Kidney (tissue), 22 donors: ENCODE results near the gene CCDC88B. TPM values are rescaled to one million over a fixed set of nuclear protein-coding genes. Genes with fewer than 3 reads are reported as not detected.

ENCODE experiments used
- DNase-seq, 5 donors: peaks; one replicate each; pipeline ENCODE4 v3.0.0-alpha.2; 2013 to 2020
- FAIRE-seq: peaks from 2 replicates; lab custom pipeline; 2012; peaks lifted over from hg19 to GRCh38; lab: Jason Lieb, UNC
- H3K27ac ChIP-seq, 2 donors: one replicate each; pipeline ENCODE4 v1.7.0; 2013; ENCODE audit warnings: low read depth in 2 of 2, low read length in 2 of 2, inconsistent platforms in 1 of 2
- H3K27me3 ChIP-seq: one replicate; pipeline ENCODE4 v1.7.1; 2013; ENCODE audit warnings: low read length, inconsistent platforms; ENCODE audit not compliant: control insufficient read depth, insufficient read depth
- H3K36me3 ChIP-seq, 3 donors: one replicate each; pipeline versions ENCODE4 v1.7.0 to v1.7.1; 2013; ENCODE audit warnings: low read length in 3 of 3, control low read depth in 1 of 3, inconsistent platforms in 1 of 3; ENCODE audit not compliant: insufficient read depth in 3 of 3, control insufficient read depth in 2 of 3
- H3K4me1 ChIP-seq, 3 donors: one replicate each; pipeline versions ENCODE4 v1.7.0 to v1.7.1; 2013; ENCODE audit warnings: low read length in 3 of 3, inconsistent platforms in 1 of 3, low read depth in 1 of 3; ENCODE audit not compliant: control insufficient read depth in 2 of 3, insufficient read depth in 2 of 3
- H3K4me3 ChIP-seq, 3 donors: one replicate each; pipeline versions ENCODE4 v1.7.0 to v1.8.1; 2013; ENCODE audit warnings: low read length in 3 of 3, control low read depth in 1 of 3, inconsistent platforms in 1 of 3
- H3K9ac ChIP-seq, 3 donors: one replicate each; pipeline versions ENCODE4 v1.7.0 to v1.7.1; 2013; ENCODE audit warnings: low read length in 3 of 3, control low read depth in 1 of 3, inconsistent platforms in 1 of 3
- H3K9me3 ChIP-seq, 3 donors: one replicate each; pipeline versions ENCODE4 v1.7.0 to v1.7.1; 2013; ENCODE audit warnings: low read length in 3 of 3, control low read depth in 1 of 3, inconsistent platforms in 1 of 3; ENCODE audit not compliant: control insufficient read depth in 2 of 3, insufficient read depth in 1 of 3
- intact Hi-C: fragments of 100-400 bp; cut with DNase I; formaldehyde crosslinking; loops from one replicate; pipeline ENCODE4 v1.11.1; 2022
- long read RNA-seq, 10 donors: library from polyadenylated mRNA in 1 of 10; unstranded in 1 of 10; transcript quantifications; one replicate each; pipeline ENCODE4 v2.0.0 and lab custom pipeline, GENCODE V29; 2021 to 2026
- polyA plus RNA-seq: library from polyadenylated mRNA; stranded (reverse); fragments of 350-450 nt; fragmentation: Illumina TruSeq; extraction: RNeasy Lipid Tissue Mini Kit (QIAGEN cat#74804); gene quantifications from one replicate; pipeline ENCODE4 v1.2.3, GENCODE V29; 2014; ENCODE audit warnings: low read depth, low replicate concordance; ENCODE audit not compliant: insufficient read depth
- total RNA-seq: library from RNA; stranded (reverse); fragmentation: NEBNext Ultra II Directional; extraction: Animal tissue kit (Norgen Biotek cat#: 25700); gene quantifications from one replicate; pipeline ENCODE4 v1.2.1, GENCODE V29; 2021
- TF ChIP-seq, protein P1 (sequence below): IDR thresholded peaks from 3 replicates; pipeline ENCODE4 v1.5.1; 2012; ENCODE audit warnings: mild to moderate bottlenecking, moderate library complexity, borderline replicate concordance; ENCODE audit not compliant: insufficient read depth; ENCODE audit errors: extremely low read depth
- donor health status: control.
- donor health status: control.
- donor health status: control.
- donor health status: control.
- donor health status: control.
- donor health status: DM: yes; HTN: yes; CAD: no.
- donor health status: Normal renal cell carcinoma (clear cell type).

CCDC88B gene, protein sequence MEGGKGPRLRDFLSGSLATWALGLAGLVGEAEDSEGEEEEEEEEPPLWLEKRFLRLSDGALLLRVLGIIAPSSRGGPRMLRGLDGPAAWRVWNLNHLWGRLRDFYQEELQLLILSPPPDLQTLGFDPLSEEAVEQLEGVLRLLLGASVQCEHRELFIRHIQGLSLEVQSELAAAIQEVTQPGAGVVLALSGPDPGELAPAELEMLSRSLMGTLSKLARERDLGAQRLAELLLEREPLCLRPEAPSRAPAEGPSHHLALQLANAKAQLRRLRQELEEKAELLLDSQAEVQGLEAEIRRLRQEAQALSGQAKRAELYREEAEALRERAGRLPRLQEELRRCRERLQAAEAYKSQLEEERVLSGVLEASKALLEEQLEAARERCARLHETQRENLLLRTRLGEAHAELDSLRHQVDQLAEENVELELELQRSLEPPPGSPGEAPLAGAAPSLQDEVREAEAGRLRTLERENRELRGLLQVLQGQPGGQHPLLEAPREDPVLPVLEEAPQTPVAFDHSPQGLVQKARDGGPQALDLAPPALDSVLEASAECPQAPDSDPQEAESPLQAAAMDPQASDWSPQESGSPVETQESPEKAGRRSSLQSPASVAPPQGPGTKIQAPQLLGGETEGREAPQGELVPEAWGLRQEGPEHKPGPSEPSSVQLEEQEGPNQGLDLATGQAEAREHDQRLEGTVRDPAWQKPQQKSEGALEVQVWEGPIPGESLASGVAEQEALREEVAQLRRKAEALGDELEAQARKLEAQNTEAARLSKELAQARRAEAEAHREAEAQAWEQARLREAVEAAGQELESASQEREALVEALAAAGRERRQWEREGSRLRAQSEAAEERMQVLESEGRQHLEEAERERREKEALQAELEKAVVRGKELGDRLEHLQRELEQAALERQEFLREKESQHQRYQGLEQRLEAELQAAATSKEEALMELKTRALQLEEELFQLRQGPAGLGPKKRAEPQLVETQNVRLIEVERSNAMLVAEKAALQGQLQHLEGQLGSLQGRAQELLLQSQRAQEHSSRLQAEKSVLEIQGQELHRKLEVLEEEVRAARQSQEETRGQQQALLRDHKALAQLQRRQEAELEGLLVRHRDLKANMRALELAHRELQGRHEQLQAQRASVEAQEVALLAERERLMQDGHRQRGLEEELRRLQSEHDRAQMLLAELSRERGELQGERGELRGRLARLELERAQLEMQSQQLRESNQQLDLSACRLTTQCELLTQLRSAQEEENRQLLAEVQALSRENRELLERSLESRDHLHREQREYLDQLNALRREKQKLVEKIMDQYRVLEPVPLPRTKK (N-terminal part only)
- total RNA-seq (13.3 TPM), polyA plus RNA-seq (10.0 TPM)
- long read RNA-seq, donor 1, partial matches to known transcripts, result 0 of 1 reads
- long read RNA-seq, donor 1, other reads (novel, unspliced or antisense), result 0 of 1 reads
- long read RNA-seq, donor 2, partial matches to known transcripts, result 0 of 1 reads
- long read RNA-seq, donor 2, other reads (novel, unspliced or antisense), result 0 of 1 reads
- long read RNA-seq, donor 3, partial matches to known transcripts, result 0 of 1 reads
- long read RNA-seq, donor 3, other reads (novel, unspliced or antisense), result 0 of 1 reads
- long read RNA-seq, donor 4, result 0 reads
- long read RNA-seq, donor 5, result 0 reads
- long read RNA-seq, donor 6, result 0 reads
- long read RNA-seq, donor 7, full-length matches to known transcripts, result 1 of 8 reads
- long read RNA-seq, donor 7, partial matches to known transcripts, result 4 of 8 reads
- long read RNA-seq, donor 7, other reads (novel, unspliced or antisense), result 3 of 8 reads
- long read RNA-seq, donor 8, result 0 reads
- long read RNA-seq, donor 9, result 0 reads
- long read RNA-seq, donor 10, result 0 reads

DNA sequence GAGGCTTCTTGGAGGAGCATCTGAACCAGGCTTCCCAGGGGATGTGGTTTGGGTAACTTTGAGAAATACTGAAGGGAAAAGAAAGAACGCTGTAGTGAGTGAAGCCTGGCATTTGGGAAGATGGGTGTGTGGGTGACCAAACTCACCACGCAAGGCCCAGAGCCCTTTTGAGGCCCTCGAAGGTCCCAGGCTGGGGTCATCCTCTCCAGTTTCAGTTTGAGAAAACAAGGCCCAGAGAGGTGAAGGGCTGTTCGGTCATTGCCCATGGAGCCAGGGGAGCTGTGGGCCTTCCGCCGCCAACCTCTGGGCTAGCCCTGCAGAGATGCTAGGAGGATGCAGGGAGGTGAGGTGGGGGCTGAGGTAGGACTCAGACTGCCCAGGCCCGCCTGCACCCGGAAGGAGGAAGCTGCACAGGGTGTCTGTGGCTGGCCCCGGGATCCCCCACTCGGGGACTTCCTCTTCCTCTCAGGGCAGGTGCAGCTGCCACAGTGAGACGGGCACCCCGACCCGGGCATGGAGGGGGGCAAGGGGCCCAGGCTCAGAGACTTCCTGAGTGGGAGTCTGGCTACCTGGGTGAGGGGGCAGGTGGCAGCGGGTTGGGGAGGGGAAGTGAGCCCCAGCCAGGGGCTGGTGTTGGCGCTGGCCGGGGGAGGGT is at the start of gene CCDC88B:
TSS of gene CCDC88B (plus strand) at position 451 of the 655 bp plus-strand sequence. CDS start at position 514, 63 bp downstream.
- TF ChIP-seq, protein P1, sequence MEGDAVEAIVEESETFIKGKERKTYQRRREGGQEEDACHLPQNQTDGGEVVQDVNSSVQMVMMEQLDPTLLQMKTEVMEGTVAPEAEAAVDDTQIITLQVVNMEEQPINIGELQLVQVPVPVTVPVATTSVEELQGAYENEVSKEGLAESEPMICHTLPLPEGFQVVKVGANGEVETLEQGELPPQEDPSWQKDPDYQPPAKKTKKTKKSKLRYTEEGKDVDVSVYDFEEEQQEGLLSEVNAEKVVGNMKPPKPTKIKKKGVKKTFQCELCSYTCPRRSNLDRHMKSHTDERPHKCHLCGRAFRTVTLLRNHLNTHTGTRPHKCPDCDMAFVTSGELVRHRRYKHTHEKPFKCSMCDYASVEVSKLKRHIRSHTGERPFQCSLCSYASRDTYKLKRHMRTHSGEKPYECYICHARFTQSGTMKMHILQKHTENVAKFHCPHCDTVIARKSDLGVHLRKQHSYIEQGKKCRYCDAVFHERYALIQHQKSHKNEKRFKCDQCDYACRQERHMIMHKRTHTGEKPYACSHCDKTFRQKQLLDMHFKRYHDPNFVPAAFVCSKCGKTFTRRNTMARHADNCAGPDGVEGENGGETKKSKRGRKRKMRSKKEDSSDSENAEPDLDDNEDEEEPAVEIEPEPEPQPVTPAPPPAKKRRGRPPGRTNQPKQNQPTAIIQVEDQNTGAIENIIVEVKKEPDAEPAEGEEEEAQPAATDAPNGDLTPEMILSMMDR, result no peak
- intact Hi-C loops, result no loop called here
- no peak for FAIRE-seq
- peaks cover 0 to 5% (median 4%) of the 10 kb centered on the region in 3 donors for H3K4me1 ChIP-seq
- no peak within 1 kb of the TSS for H3K4me3 ChIP-seq
- no peaks in the 10 kb centered on the region for H3K27me3 ChIP-seq
- no peak within 1 kb of the TSS for H3K9ac ChIP-seq
- no peaks in the 10 kb centered on the region for H3K36me3 ChIP-seq
- peak in 1 of 5 donors; percentile 90 for DNase-seq
- H3K9me3 ChIP-seq, result no peaks in the 10 kb centered on the region
- no peak within 1 kb of the TSS for H3K27ac ChIP-seq

DNA sequence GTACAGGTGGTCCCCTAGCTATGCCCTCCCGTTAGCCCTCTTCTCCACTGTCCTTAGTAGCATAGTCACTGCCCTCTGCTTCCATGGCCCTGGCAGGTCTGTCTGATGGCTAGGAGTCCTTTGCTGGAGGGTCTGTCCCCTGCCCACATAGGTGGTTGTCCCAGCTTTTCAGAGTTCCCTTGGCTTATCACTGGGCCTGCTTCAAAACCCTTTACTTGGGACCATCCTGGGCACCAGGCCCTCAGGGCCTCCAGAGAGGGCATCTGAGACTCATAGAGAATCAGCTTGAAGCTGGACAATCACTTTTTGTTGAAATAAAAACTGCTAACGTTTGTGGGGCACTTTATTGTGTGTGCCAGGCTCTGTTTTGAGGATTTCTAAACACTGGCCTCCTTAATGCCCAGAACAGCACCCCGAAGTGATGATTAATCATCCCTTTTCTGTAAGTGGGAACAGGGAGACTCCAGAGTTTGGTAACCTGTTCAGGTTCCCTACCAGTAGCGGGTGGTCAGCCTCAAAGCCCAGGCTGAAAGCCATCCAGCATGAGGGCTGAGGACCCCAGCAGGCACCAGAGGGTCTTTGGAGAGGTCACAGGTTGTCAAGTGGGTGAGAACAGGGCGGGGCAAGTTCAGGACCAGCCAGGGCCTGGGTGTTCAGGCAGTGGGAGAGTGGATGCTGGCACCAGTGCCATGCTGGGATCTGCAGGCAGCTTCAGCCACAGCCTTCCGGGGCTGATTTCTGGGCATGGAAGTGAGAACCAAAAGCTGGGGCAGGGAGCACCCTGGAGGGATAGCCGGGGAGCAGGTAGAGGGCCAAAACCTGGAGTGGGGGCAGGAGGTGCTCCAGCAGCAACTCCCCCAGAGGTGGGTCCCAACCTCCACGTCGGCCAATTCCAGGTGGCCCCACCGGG is 49.4 kb upstream of the CCDC88B start:
- H3K36me3 ChIP-seq, result no peaks in the 10 kb centered on the region
- FAIRE-seq (no peak), DNase-seq (peak in 2 of 5 donors; percentile 45 to 64)
- TF ChIP-seq, protein P1, result no peak
- peaks cover 23% of the 10 kb centered on the region for H3K27me3 ChIP-seq
- no peak overlapping the region for H3K9ac ChIP-seq
- no peak overlapping the region for H3K4me3 ChIP-seq
- intact Hi-C loops, result no loop called here
- peaks cover 0 to 11% (median 0%) of the 10 kb centered on the region in 3 donors for H3K4me1 ChIP-seq
- no peaks in the 10 kb centered on the region for H3K9me3 ChIP-seq
- H3K27ac ChIP-seq, result no peak overlapping the region
